Activated T-cell treated with anti-CD3 and anti-CD28 coated beads for 48 hours (primary cell): ENCODE results near the gene CEP44.
"Not testable (repeated sequence)": the region's sequence is repeated elsewhere in the genome, so short reads cannot be mapped to it uniquely, and the experiment has no call there.

Experiments
- DNase-seq: peaks from one replicate; pipeline ENCODE4 v3.0.0-alpha.2; 2020; ENCODE audit warnings: low read depth

Gene CEP44, protein sequence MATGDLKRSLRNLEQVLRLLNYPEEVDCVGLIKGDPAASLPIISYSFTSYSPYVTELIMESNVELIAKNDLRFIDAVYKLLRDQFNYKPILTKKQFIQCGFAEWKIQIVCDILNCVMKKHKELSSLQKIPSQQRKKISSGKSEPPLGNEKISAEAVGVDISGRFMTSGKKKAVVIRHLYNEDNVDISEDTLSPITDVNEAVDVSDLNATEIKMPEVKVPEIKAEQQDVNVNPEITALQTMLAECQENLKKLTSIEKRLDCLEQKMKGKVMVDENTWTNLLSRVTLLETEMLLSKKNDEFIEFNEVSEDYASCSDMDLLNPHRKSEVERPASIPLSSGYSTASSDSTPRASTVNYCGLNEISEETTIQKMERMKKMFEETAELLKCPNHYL

GRCh38 chr4:174283507-174284471 lies at the start of gene CEP44, which contains the start of gene FBXO8:
CEP44 (plus strand) TSS chr4:174283911; CDS start chr4:174299122, 15,211 bp downstream.
FBXO8 (minus strand) TSS chr4:174283667; CDS start chr4:174263092, 20,575 bp downstream.
- DNase-seq = peak; percentile 43

DNA sequence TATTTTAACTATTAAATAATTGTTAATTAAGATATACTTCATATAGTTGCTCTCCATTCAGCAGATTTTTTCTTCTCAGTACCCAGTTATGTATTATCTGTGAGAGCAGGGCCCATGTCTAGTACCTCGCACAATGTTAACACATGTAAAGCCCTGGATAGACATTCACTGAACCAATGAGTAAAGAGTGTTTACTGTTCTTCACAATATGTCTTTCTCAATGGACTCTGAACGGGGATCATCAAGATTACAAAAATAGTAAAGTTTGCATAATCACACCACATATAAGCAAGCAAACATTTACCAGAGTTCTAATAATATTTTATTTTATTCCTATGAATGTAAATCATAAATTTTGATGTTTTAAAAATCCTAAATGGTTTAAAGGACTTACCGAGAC lies 47.4 kb upstream of the CEP44 start:
- no peak for DNase-seq

DNA sequence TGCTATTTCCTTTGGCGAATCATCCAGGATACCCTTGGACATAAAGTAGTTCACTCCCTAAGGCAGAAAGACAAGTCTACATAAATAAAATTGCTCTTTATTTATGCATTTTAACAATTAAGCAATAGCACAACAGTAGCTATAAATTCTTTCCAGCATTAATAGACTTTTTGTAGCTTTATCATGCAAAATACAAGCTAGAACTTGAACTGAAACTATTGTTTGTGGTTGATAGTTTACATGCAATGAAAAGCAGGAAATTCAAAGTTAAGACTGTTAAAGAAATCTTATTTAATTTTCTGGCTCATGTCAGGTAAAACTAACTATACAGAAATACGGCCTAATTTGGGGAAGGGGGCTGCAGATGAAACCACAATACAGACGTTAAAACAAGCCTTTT lies 42.5 kb upstream of the CEP44 start:
- DNase-seq = no peak

- no peak for DNase-seq
Measured at GRCh38 chr4:174244441-174244840, 39.3 kb upstream of the CEP44 start.

DNA sequence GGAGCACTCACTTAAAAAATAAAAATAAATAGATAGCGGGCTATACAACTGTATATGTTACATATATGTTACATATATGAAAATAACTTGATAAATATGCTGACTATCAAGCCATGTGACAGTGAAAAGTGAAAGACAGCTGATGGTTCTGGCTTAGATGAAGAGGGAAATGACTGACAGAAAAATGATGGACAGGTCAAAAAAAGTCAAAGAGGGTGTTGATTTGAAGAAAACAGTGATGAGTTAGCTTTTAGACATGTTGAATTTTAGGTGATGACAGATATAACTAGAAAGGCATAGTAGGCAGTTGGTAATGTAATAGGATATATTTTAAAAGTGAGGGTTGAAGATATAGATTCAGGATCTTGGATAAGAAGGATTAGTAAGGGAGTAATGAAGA lies 38.0 kb upstream of the CEP44 start:
- no peak for DNase-seq

DNA sequence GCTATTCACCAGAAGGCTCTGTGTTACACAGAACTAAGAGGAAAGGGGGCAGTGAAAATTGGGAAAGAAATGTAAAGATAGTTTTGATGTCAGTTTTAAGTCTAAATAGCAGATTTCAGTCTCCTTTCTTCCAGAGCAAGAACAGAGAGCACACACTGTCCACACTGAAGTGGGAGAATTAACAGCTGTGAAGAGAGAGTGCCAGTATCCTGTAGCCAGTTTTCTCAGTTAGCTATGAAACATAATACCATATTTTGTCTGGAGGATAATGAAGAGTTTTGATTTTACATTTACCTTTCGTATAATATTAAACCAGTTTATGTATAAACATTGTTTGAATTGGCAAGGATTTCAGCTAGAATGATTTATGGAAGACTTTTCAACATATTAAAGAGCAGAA lies 35.3 kb upstream of the CEP44 start:
- DNase-seq = no peak

DNA sequence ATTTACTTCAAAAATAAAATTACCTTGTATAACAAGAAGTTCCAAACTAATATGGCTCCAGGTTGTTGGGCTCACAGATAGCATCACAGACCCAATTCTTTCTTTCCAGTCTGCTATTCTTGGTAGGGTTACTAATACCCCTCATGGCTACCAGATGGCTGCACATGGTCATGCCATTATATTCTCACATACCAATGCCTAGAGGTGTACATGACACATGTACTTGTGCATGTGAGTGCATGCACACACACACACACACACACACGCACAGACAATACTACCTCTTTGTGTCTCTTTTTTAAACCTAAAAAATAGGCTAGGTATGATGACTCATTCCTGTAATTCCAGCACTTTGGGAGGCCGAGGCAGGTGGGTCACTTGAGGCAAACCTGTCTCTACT lies 31.3 kb upstream of the CEP44 start:
- no peak for DNase-seq

GRCh38 chr4:174254613-174255012 lies 29.1 kb upstream of the CEP44 start:
- no peak for DNase-seq

DNA sequence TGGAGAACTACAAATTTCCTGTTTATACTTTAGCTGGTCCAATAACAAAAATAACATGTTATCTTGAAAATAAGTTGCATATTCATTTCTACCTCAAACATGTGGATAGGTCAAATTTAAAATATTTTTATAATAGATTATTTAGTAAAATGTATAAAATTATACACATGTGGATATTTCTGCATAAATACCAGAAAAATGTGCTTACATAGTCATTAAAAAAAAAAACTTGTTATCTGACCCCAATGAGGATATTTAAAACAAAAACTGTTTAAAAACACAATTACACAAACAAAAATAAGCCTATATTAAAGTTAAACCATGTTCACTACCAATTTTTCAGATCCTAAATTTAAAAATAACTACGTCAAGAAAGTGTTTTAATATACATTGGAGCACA lies 28.3 kb upstream of the CEP44 start:
- DNase-seq = no peak

- DNase-seq = no peak
Measured at GRCh38 chr4:174255786-174256185, 27.9 kb upstream of the CEP44 start.

GRCh38 chr4:174256277-174256713 lies 27.4 kb upstream of the CEP44 start:
- DNase-seq = no peak

- no peak for DNase-seq
Measured at GRCh38 chr4:174259580-174259979, 24.1 kb upstream of the CEP44 start.

GRCh38 chr4:174260099-174260498 lies 23.6 kb upstream of the CEP44 start:
- no peak for DNase-seq

GRCh38 chr4:174261432-174261831 lies 22.3 kb upstream of the CEP44 start:
- not testable (repeated sequence) for DNase-seq

GRCh38 chr4:174262624-174263444 lies 20.9 kb upstream of the CEP44 start:
- DNase-seq = no peak

- DNase-seq = no peak
Measured at GRCh38 chr4:174263445-174263736, 20.3 kb upstream of the CEP44 start.

DNA sequence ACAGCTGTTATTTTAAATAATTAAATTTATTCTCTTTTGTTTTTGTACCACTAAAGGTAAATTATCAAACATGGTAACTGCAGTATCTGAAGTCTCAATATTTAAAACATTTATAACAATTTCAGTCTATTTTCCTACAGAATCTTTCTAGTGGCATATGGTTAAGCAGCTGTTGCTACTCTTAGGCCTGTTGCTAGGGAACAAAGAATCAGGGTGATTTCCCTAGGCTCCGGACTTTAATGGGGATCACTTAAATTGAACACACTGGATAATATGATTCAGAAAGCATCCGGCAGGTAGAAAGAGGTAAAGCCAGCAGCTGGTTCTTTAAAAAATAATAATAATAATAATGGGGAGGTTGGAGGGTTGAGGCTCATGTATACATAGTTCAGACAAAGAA lies 17.8 kb upstream of the CEP44 start:
- DNase-seq = no peak

GRCh38 chr4:174266416-174266815 lies 17.3 kb upstream of the CEP44 start:
- no peak for DNase-seq

- no peak for DNase-seq
Measured at GRCh38 chr4:174273930-174274329, 9.8 kb upstream of the CEP44 start.

DNA sequence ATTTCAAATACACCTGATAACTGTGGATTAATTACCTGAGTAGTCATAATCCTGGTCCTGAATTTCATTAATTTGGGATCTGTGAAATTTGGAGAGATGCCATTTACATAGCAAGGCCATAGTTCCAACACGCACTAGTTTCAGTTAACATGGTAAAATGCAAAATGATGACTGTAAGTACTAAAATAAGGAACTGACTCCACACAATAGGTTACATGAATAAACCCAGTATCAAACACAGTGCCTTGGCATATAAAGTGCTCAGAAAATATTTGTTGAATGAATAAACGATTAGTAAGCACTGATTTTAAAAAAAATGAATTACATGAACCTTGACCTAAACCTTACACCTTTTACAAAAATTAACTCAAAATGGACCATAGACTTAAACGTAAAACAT lies 9.3 kb upstream of the CEP44 start:
- no peak for DNase-seq

DNA sequence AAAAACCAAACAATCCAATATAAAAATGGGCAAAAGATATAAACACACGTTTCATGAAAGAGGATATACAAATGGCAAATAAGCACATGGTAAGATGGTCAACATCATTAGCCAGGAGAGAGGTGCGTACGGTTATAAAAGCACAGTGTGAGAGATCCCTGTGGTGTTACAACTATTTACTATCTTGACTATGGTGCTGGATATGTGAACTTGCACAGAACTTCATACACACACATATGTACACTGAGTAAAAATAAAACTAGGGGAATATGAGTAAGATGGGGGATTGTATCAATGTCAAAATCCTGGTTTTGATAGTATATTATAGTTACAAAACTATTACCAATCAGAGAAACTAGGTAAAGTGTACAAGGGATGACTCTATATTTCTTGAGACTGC lies 8.6 kb upstream of the CEP44 start:
- no peak for DNase-seq

GRCh38 chr4:174277433-174277832 lies 6.3 kb upstream of the CEP44 start:
- no peak for DNase-seq
